H54 (cell line): ENCODE data around the gene YBEY.

Source experiments
- DNase-seq: peaks from one replicate; pipeline ENCODE4 v3.0.0; 2011; ENCODE audit warnings: low spot score, mixed read lengths; ENCODE audit not compliant: insufficient read length
- FAIRE-seq: peaks from 3 replicates; lab custom pipeline; 2011; peaks lifted over from hg19 to GRCh38; lab: Jason Lieb, UNC
- POLR2A ChIP-seq: IDR thresholded peaks from 2 replicates; pipeline ENCODE4 v1.6.1; 2011; ENCODE audit warnings: low read depth, mild to moderate bottlenecking, low read length

YBEY gene

DNA sequence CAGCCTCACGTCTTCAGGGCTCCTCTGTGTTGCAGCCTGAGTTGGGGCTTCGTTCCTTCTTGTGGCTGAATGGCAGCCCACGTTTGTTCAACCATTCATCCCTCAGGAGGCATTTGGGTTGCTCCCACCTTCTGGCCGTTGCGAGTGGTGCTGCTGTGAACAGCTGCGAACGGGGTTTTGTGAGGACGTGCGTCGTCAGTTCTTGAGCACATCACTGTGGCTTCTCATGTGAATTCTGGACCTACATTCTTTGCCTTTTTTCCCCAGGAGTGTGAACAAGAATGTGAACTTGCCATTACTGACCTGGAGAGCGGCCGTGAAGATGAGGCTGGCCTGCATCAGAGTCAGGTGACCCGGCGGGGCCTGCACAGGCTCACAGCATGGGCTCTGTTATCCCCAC is 59.7 kb downstream of the YBEY start:
- no peak for TF ChIP-seq POLR2A
- FAIRE-seq: no peak

DNA sequence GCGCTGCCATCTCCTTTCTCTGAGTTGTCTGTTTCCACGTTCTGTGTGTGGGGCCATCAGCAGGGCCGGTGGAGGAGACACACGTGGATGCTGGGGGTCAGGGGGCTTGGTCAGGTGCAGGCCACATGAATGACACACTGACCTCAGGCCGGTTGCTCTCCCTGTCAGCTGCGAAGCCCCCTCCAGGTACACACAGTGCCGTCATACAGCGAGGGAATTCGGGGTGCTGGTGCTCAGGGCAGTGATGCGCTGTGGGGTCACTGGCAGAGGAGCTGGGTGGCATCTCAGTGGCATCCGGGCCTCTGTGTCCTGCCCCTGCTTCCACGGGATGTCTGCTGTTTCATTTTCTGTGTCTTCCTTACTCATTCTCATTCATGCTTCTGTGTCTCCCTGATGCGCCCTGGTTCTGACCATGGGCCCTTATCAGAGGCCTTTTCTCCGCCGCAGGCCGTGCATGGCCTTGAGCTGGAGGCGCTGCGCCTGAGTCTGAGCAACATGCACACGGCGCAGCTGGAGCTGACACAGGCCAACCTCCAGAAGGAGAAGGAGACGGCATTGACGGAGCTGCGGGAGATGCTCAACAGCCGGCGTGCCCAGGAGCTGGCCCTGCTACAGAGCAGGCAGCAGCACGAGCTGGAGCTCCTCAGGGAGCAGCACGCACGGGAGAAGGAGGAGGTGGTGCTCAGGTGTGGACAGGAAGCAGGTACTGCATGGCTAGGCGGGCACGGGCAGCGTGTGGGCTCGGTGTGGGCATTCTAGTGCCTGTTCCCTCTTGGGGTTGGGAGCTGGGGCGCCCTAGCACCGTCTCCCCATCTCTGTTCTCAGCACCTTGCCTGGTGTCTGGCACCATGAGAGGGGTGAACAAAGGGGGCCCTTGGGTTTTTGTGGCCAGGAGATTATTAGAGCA is 60.4 kb downstream of the YBEY start:
- no peak for TF ChIP-seq POLR2A
- no peak for FAIRE-seq
- DNase-seq: no peak

More for the DNA sequence above, 59.7 kb downstream of the YBEY start:
- DNase-seq: no peak

DNA sequence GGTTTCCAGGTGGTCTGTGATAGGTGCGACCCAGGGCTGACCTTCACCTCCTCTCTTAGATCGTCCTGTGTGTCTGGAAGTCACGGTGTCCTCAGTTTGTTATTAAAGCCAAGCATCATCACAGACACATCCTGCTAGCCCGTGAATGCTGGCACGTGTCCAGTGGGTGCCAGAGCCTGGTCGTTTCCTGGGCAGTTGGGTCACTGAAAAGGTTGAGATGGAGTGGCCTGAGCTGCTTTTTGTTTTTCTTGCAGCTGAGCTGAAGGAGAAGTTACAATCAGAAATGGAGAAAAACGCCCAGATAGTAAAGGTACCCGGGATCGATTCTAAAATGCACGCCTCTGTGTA is 61.0 kb downstream of the YBEY start:
- FAIRE-seq (no peak), DNase-seq (no peak)
- no peak for TF ChIP-seq POLR2A
